ENCODE data around the gene MARCHF10.

The MARCHF10 gene

GRCh38 chr17:62763891-62764600 lies 44.1 kb downstream of the MARCHF10 start:
- no peaks in the 10 kb centered on the region for H3K4me1 ChIP-seq
- H3K4me2 ChIP-seq: no peak overlapping the region
- no peaks in the 10 kb centered on the region for H4K20me1 ChIP-seq
- no peaks in the 10 kb centered on the region for H3K27me3 ChIP-seq
- no peak overlapping the region for H3K4me3 ChIP-seq
- H3K9ac ChIP-seq: no peak overlapping the region
- H3K9me3 ChIP-seq (replicated peaks in 1 of 11): no peaks in the 10 kb centered on the region
- H3K36me3 ChIP-seq: no peaks in the 10 kb centered on the region
- no peak overlapping the region for H3K27ac ChIP-seq
- no peak for TF ChIP-seq Cebpa-rat (IDR thresholded peaks at IDR 0.05)

- no peaks in the 10 kb centered on the region for H3K4me1 ChIP-seq
- H3K4me3 ChIP-seq: no peak overlapping the region
- H3K9ac ChIP-seq: no peak overlapping the region
- H3K27me3 ChIP-seq: no peaks in the 10 kb centered on the region
- H3K4me2 ChIP-seq: no peak overlapping the region
- H4K20me1 ChIP-seq: no peaks in the 10 kb centered on the region
- H3K36me3 ChIP-seq: no peaks in the 10 kb centered on the region
- H3K9me3 ChIP-seq (replicated peaks in 1 of 11): no peaks in the 10 kb centered on the region
- H3K27ac ChIP-seq: no peak overlapping the region
- TF ChIP-seq Cebpa-rat (IDR thresholded peaks at IDR 0.05): no peak
Measured at GRCh38 chr17:62761884-62762283, 46.2 kb downstream of the MARCHF10 start.

- Histone ChIP-seq H3K4me1 (no peaks in the 10 kb centered on the region), H3K9me3 (replicated peaks in 1 of 11) (no peaks in the 10 kb centered on the region), H3K9ac (no peak overlapping the region), H3K4me2 (no peak overlapping the region), H3K27ac (no peak overlapping the region), H3K36me3 (no peaks in the 10 kb centered on the region), H3K27me3 (no peaks in the 10 kb centered on the region), H4K20me1 (no peaks in the 10 kb centered on the region), H3K4me3 (no peak overlapping the region)
- no peak for TF ChIP-seq Cebpa-rat (IDR thresholded peaks at IDR 0.05)
Measured at GRCh38 chr17:62760945-62761267, 47.2 kb downstream of the MARCHF10 start.

GRCh38 chr17:62760059-62760944 lies 47.8 kb downstream of the MARCHF10 start:
- Histone ChIP-seq H3K4me2 (no peak overlapping the region), H3K9me3 (replicated peaks in 1 of 11) (no peaks in the 10 kb centered on the region), H3K4me3 (no peak overlapping the region), H3K36me3 (no peaks in the 10 kb centered on the region), H3K27me3 (no peaks in the 10 kb centered on the region), H3K4me1 (no peaks in the 10 kb centered on the region), H4K20me1 (no peaks in the 10 kb centered on the region), H3K27ac (no peak overlapping the region), H3K9ac (no peak overlapping the region)
- TF ChIP-seq Cebpa-rat (IDR thresholded peaks at IDR 0.05): no peak

- Histone ChIP-seq H3K9ac (no peak overlapping the region), H4K20me1 (no peaks in the 10 kb centered on the region), H3K4me3 (no peak overlapping the region), H3K4me2 (no peak overlapping the region), H3K36me3 (no peaks in the 10 kb centered on the region), H3K9me3 (replicated peaks in 1 of 11) (no peaks in the 10 kb centered on the region), H3K27me3 (no peaks in the 10 kb centered on the region), H3K27ac (no peak overlapping the region), H3K4me1 (no peaks in the 10 kb centered on the region; a peak in 2 of 20 replicates)
- no peak for TF ChIP-seq Cebpa-rat (IDR thresholded peaks at IDR 0.05)
Measured at GRCh38 chr17:62757500-62757951, 50.6 kb downstream of the MARCHF10 start.

GRCh38 chr17:62756198-62756597 lies 51.9 kb downstream of the MARCHF10 start:
- no peaks in the 10 kb centered on the region for H3K36me3 ChIP-seq
- no peak overlapping the region for H3K4me2 ChIP-seq
- H3K4me3 ChIP-seq: no peak overlapping the region
- peaks cover 0 to 6% (median 2%) of the 10 kb centered on the region in 10 experiments; a peak in 8 of 20 replicates for H3K4me1 ChIP-seq
- no peak overlapping the region for H3K9ac ChIP-seq
- no peaks in the 10 kb centered on the region for H3K27me3 ChIP-seq
- H3K27ac ChIP-seq: no peak overlapping the region
- no peak for TF ChIP-seq Cebpa-rat (IDR thresholded peaks at IDR 0.05)
- no peaks in the 10 kb centered on the region for H4K20me1 ChIP-seq
- no peaks in the 10 kb centered on the region for H3K9me3 ChIP-seq (replicated peaks in 1 of 11)

GRCh38 chr17:62755141-62755851 lies 52.8 kb downstream of the MARCHF10 start:
- no peaks in the 10 kb centered on the region for H3K36me3 ChIP-seq
- H3K27me3 ChIP-seq: no peaks in the 10 kb centered on the region
- no peak overlapping the region for H3K9ac ChIP-seq
- H3K9me3 ChIP-seq (replicated peaks in 1 of 11): no peaks in the 10 kb centered on the region
- H3K4me1 ChIP-seq: peaks cover 0 to 6% (median 2%) of the 10 kb centered on the region in 10 experiments; a peak in 8 of 20 replicates
- TF ChIP-seq Cebpa-rat (IDR thresholded peaks at IDR 0.05): no peak
- H4K20me1 ChIP-seq: no peaks in the 10 kb centered on the region
- no peak overlapping the region for H3K27ac ChIP-seq
- H3K4me2 ChIP-seq: no peak overlapping the region
- no peak overlapping the region for H3K4me3 ChIP-seq

GRCh38 chr17:62754631-62755030 lies 53.5 kb downstream of the MARCHF10 start:
- H3K4me2 ChIP-seq: no peak overlapping the region
- no peak overlapping the region for H3K9ac ChIP-seq
- no peaks in the 10 kb centered on the region for H3K36me3 ChIP-seq
- no peak for TF ChIP-seq Cebpa-rat (IDR thresholded peaks at IDR 0.05)
- H4K20me1 ChIP-seq: no peaks in the 10 kb centered on the region
- no peak overlapping the region for H3K27ac ChIP-seq
- no peaks in the 10 kb centered on the region for H3K27me3 ChIP-seq
- no peak overlapping the region for H3K4me3 ChIP-seq
- H3K4me1 ChIP-seq: peaks cover 0 to 6% (median 2%) of the 10 kb centered on the region in 10 experiments; a peak in 8 of 20 replicates
- H3K9me3 ChIP-seq (replicated peaks in 1 of 11): no peaks in the 10 kb centered on the region

- Histone ChIP-seq H4K20me1 (no peaks in the 10 kb centered on the region), H3K27me3 (no peaks in the 10 kb centered on the region), H3K4me1 (peaks cover 0 to 6% (median 2%) of the 10 kb centered on the region in 10 experiments; a peak in 8 of 20 replicates), H3K9me3 (replicated peaks in 1 of 11) (no peaks in the 10 kb centered on the region), H3K4me2 (no peak overlapping the region), H3K36me3 (no peaks in the 10 kb centered on the region), H3K4me3 (no peak overlapping the region), H3K27ac (no peak overlapping the region), H3K9ac (no peak overlapping the region)
- TF ChIP-seq Cebpa-rat (IDR thresholded peaks at IDR 0.05): no peak
Measured at GRCh38 chr17:62753562-62753961, 54.6 kb downstream of the MARCHF10 start.
